CD4-positive, alpha-beta T cell treated with Interleukin-4 for 4 hours (primary cell): ENCODE results near the gene ACHE.
"Not testable (repeated sequence)": the region's sequence is repeated elsewhere in the genome, so short reads cannot be mapped to it uniquely, and the experiment has no call there.

Source experiments
- DNase-seq: peaks from one replicate; pipeline ENCODE4 v3.0.0-alpha.2; 2020

Gene ACHE

DNA sequence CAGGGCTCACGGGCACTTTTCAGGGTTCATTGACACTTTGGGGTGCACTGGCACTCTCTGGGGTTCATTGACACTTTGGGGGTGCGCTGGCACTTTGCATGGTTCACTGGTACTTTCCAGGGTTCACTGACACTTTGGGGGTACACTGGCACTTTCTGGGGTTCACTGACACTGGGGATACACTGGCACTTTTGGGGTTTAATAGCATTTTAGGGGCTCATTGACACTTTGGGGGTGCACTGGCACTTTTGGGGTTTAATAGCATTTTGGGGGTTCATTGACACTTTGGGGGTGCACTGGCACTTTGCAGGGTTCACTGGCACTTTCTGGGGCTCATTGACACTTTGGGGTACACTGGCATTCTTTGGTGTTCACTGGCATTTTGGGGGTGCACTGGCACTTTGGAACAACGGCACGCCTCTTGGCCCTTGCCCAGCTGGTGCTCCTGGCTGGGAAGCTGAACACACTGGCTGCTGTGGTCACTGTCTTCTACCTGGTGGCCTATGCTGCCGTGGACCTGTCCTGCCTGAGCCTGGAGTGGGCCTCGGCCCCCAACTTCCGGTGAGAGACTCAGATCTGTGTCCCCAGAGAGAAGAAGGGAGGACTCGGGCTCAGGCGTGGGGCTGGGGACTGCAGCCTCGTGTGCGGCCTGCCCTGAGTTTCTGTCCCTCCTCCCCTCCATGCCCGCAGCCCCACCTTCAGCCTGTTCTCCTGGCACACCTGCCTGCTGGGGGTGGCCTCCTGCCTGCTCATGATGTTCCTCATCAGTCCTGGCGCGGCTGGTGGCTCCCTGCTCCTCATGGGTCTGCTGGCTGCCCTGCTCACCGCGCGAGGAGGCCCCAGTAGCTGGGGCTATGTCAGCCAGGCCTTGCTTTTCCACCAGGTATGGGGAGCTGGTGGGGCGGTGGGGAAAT, 34.7 kb downstream of the ACHE start:
- no peak for DNase-seq

DNA sequence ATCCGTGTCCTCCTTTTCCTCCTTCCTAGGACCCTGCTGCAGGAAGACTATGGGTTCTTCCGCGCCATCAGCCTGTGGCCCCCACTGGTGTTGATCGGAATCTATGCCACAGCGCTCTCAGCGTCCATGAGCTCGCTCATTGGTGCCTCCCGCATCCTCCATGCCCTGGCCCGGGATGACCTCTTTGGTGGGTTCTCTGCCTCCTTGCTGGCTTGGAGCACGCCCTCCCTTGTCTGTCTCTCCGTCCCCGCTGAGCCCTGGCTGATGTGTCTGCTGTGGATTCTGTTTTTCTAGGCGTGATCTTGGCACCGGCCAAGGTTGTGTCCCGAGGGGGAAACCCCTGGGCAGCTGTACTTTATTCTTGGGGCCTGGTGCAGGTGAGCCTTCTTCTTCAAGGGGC, 35.8 kb downstream of the ACHE start:
- DNase-seq = no peak

- no peak for DNase-seq
Observed at GRCh38 chr7:100856871-100857282, 38.8 kb downstream of the ACHE start.

GRCh38 chr7:100855515-100855914, 40.2 kb downstream of the ACHE start:
- no peak for DNase-seq

GRCh38 chr7:100854899-100855298, 40.8 kb downstream of the ACHE start:
- DNase-seq = not testable (repeated sequence)

DNA sequence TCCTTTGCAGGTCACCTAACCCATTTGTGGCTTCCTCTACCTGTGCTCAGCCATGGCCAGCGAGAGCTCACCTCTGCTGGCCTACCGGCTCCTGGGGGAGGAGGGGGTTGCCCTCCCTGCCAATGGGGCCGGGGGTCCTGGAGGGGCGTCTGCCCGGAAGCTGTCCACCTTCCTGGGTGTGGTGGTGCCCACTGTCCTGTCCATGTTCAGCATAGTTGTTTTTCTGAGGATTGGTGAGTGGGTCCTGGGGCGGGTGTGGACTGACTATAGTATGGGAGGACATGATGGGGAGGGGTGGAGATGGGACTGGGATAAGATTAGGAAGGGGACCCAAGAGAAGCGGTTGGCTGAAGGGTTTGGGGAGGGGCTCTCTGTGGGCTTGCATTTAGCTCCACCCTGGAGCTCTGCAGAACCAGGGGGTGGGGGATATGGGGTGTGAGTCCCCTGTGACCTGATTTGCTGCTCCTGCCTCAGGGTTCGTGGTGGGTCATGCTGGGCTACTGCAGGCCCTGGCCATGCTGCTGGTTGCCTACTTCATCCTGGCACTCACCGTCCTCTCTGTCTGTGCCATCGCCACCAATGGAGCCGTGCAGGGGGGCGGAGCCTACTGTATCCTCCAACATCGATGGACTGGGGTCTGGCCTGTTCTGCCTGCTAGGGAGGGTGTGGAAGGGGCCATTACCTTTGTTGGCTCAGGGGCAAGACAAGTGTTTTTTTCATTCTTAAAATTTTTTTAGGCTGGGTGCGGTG, 41.4 kb downstream of the ACHE start:
- no peak for DNase-seq

DNA sequence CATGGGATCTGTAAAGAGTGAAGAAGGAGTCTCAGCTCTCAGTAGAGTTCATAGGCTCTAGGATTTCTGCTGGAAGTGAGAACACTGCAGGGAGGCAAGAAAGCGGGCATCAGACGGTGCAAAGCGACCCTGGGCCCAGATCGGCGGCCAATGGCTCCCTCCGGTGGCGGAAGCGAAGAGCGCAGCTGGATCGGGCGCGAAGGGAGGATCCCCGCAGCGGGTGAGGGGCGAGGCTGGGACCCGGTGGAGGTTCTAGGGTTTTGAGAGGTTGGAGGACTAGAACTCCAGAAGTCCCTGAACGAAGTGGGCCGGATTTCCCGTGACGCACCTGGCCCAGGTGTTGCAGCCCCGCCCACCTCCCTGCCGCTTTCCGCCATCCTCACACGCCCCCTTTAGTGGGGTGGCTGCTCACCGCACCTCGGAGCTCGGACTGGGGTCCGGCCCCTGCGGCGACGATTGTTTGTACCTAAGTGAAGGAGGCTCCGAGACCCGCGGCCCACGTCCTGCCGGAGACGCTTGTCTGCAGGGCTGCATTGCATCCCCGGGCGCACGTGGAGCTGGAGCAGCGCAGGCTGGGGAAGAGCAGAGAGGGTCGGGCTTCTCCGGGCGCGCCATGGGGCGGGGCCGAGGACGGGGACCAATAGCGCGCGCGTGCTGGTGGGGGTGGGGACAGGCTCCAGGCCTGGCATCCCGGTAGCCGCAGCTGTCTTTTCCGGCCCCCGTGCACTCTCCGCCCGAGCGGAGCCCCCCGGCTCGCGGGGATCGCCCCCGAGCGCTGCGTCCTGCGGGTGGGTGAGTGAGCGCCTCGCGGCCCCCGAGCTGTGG, 43.4 kb downstream of the ACHE start, which contains the start of gene SLC12A9:
SLC12A9 (plus strand) TSS at position 666 of the 825 bp plus-strand sequence. CDS start 1,485 bp downstream, outside the sequence.
- peak; percentile 78 for DNase-seq

GRCh38 chr7:100847360-100847759, 48.3 kb downstream of the ACHE start:
- DNase-seq = no peak

GRCh38 chr7:100840470-100841100, 55.1 kb downstream of the ACHE start:
- no peak for DNase-seq
